ENCODE data around the gene OR2S2.
"Not testable (repeated sequence)": the region's sequence is repeated elsewhere in the genome, so short reads cannot be mapped to it uniquely, and the experiment has no call there.

OR2S2 gene

GRCh38 chr9:35960039-35960655, 2.2 kb upstream of the OR2S2 start:
- no peak for DNase-seq

DNA sequence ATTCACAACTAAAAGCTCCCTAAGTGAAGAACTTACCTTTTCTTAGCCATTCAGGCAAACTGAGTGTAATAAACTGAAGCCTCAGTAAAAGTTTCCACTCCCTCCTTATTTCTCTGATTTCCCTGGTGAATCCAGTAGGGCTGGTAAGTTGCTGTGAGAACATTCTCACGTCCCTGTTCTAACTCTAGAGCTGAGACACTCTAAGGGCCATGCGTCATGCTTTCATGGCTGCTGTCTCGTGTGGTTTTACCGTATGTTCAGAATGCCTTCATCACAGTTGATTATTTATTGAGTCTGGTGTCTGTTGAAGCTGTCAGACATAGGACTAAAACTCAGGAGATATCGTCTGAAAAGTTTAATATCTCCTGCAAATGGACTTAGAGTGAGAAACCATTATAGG, 1.3 kb downstream of the OR2S2 start:
- no peak for DNase-seq

DNA sequence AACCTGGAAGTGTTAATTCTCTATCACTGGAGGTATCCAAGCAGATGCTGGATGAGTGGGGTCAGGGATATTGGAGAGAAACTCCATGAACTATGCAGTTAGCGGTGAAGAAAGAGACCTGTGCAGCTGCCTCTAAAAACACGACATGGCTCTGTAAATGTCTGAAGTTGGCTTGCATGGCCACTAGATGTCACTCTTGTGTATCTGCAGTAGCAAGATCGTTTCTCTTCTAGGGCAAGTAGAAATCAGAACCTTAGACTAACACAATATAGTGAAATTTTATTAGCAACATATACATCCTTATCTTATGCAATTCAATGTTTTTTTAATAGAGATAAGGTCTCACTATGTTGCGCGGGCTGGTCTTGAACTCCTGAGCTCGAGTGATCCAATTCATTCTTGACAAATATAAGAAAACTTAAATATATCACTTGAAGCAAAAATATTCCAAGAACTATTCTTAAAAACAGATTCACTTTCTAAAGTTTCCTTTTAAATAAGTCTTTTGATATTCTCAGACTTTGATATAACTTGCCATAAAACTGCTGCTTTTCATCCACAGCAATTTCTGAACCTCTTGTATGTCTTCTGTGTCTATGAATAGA, 2.9 kb downstream of the OR2S2 start:
- DNase-seq = peak; percentile 84

GRCh38 chr9:35952526-35953191, 5.3 kb downstream of the OR2S2 start:
- DNase-seq = no peak

DNA sequence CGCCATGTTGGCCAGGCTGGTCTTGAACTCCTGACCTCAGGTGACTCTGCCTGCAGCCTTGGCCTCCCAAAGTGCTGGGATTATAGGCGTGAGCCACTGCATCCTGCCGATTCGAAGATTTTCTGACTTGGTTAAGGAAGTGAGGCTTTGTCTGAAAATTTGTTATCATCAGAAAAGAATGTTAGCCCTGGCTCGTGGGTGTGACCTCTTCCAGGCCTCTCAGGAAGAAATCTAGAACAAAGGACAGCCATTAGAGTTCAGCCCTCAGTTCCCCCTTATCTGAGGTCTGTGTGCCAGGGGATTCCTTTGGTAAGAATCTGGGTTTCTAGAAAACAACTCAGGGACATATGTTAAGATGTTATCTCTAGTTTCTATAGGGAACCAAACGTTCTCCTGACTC, 6.2 kb downstream of the OR2S2 start:
- no peak for DNase-seq

- no peak for DNase-seq
These were observed 9.0 kb downstream of the OR2S2 start for GRCh38 chr9:35948901-35949318.

- DNase-seq = no peak
These were observed 9.5 kb downstream of the OR2S2 start for GRCh38 chr9:35948451-35948850.

DNA sequence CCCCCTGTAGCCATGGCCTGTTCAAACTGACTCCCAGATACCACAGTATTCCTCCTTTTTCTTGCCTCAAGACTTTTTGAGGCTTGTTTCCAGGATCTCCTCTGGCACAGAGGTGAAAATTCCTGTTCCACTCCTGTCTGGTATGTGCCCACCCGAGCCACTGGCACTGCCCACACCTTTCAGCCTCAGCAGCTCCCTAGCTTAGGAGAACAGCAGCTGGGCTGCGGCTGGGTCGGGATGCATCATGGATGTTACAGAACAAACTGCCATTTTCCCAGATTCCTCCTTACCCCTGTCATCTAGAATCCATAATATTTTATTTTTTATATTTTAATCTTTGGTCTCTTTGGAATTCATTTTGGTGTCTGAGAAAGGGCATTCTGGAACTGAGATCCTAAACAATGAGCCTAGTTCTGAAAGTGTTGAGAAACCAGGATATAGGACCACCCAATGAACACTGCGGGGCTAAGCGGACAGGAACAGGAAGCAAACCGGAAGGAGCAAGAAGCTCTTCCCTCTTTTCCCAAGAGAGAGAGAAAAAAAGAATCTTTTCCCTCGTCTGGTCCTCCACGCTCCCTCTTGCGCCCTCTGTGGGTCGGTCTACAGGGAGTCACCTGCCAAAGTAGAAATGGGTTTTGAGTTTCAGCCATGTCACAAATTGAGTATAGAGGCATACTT, 12.5 kb downstream of the OR2S2 start:
- DNase-seq = peak; percentile 88

DNA sequence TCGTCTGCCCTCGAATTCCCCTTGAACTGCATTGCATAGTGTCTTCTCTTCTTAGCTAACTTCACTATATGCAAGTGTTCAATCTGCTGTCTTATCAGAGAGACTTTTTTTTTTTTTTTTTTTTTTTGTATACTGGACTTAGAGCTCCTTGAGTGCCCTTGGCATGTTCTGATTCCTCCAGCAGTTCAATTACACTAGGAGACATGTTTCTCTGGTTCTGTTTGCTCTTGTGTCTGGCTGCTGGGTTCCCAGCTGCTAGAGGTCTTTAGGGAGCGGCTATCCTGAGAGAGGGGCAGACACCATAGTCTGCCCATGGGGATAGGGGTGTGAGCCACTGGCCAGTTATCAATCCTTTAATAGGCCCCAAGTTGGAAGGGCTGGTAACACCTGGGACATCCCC, 13.1 kb downstream of the OR2S2 start:
- DNase-seq = no peak

- DNase-seq = no peak
These were observed 13.8 kb downstream of the OR2S2 start for GRCh38 chr9:35944173-35944572.

GRCh38 chr9:35942286-35942685, 15.7 kb downstream of the OR2S2 start:
- DNase-seq = no peak

DNA sequence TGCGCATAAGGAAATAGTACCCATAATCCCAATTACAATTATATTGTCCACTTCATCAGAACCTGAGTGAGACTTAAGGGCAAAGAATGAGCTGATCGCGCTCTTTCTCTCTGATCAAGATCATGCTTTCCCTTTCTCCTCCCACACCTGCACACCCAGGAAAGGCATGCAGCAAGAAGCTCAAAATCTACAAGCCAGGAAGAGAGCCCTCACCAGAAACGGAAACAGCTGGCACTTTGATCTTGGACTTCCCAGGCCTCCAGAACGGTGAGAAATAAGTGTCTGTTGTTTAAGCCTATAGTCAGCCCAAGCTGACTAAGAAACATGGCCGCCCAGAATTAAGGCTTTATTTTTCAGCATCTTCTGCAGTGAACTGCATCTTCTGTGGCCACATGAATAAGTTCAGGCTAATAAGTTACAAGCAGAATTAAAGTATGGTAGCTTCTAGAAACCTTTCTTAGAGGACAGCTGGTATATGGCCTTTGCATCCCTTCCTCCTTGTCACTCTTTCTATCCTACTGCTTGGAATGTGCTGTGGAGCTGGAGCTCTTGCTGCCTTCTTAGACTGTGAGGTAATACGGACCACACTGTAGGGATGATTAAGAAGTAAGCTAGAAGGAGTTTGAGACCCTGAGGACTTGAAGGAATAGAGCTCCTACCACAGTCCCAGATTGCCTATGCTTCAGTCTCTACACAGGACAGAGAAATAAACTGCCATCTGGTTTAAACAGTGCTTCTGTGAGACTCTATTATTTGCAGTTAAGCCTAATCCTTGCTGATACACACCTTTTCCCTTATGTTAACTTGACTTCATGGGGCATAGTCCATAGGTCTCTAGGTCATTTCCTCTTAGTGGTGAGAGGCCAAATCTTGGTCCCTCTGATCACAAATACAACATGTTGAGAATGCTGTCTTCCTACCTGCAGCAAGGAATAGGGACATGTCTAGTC, 17.2 kb downstream of the OR2S2 start:
- no peak for DNase-seq

DNA sequence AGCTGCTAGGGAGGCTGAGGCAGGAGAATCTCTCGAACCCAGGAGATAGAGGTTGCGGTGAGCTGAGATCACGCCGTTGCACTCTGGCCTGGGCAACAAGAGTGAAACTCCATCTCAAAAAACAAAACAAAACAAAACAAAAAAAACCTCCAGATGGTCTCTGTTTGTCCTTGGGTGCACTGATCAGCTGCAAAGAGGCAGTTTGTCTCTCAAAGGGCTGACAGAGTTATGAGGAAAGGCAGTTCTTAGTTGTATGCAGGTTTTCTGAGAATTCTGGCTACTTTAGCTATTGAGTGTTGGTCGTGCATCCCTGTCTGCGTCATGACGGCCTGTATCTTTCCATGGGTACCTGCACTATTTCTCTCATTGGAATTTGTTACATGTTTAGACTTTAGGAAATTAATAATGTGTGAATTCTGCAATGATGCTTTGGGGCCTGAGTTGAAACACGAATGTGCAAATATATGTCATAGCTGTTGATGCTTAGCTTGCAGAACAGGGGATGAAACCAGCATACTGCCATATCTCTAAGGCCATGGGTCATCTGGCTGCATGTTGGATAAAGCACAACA, 18.2 kb downstream of the OR2S2 start:
- DNase-seq = no peak

GRCh38 chr9:35938474-35939356, 19.2 kb downstream of the OR2S2 start:
- DNase-seq = no peak

DNA sequence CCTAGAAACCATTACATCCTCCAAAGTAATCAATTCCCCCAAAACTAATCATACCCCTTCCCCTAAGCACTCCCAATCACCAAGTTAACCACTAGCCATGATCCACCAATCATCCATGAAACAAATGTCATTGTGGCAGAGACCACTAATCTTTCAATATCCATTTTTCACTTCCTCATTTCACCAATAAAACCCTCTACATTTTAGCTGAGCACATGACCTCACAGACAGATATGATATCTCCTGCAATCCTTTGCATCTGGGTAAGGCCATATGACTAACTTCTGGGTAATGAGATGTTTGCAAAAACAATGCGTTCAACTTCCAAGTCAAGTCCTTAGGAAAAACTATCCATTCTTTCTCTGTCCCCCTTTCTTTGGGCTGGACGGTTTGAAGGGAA, 20.7 kb downstream of the OR2S2 start:
- no peak for DNase-seq

DNA sequence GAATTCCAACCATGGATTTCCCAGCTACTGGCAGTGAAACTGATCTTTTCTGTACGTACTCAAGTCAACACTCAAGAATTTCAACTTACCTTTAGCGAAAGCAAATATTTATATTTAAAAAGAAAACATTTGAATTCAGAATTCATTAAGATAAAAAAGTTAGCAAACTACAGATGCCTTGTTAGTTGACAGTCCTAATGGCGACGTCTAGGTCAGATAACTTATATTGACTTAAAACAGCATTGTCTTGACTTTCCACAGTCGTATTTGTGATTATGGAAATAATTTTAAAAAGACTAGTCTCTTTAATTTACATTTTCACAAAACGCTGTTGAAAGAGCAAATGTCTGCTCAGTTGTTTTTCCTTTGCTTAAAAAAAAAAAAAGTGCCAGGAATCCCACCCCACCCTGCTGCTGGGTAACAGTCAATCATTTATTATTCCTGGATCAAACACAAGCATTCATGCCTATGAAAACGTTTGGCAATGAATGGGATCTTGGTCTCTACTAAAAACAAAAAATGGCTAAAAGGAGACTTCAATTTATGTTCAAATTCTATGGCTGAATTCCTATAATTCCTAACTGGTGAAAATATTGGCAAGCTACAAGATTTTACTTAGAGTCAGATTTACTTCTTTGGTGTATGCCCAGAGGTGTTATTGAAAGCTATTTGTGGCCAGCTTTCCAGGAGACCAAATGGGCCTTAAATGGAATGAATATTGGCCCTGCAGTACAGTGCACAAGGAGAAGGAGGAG, 22.0 kb downstream of the OR2S2 start:
- DNase-seq = no peak

- no peak for DNase-seq
These were observed 22.7 kb downstream of the OR2S2 start for GRCh38 chr9:35935261-35935660.

DNA sequence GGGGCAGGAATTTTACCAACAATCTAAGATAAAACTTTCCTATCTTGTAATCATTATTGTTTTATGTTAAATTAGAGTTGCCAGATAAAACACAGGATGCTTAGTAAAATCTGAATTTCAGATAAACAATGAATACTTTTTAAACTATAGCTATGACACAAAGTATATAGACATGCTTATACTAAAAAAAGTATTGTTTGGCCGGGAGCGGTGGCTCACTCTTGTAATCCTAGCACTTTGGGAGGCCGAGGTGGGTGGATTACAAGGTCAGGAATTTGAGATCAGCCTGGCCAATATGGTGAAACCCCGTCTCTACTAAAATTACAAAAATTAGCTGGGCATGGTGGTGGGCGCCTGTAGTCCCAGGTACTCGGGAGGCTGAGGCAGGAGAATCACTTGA, 23.9 kb downstream of the OR2S2 start:
- not testable (repeated sequence) for DNase-seq

DNA sequence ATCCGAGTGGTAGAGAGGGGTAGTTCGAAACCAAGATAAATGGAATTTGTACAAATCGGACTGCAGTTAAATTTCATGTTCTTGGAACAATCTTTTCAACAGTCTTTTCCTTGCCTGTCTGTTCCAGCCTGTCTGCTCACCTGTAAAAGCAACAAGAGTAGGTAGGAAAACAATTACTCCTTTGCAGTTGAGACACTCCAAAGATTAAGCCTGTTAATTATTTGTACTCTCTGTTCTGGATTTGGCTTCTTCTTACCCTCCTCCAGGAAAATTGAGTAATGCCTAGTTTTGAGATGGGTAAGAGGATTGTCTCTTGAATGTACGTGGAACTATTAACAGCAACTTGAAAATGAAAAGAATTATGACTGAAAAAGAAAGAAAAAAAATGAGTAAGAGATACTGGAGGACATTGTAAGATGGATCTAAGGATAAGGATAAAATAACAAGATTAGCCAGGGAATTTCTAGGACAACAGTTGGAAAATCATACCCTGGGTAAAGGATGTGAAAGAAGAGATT, 24.3 kb downstream of the OR2S2 start:
- no peak for DNase-seq

- no peak for DNase-seq
These were observed 25.2 kb downstream of the OR2S2 start for GRCh38 chr9:35932735-35933134.
